ENCODE data around the gene TMEM208. TPM values are rescaled to one million over a fixed set of nuclear protein-coding genes. Genes with fewer than 3 reads are reported as not detected.

Gene TMEM208
- total RNA-seq, 1 donor from 2014 or later = 42.6 TPM

DNA sequence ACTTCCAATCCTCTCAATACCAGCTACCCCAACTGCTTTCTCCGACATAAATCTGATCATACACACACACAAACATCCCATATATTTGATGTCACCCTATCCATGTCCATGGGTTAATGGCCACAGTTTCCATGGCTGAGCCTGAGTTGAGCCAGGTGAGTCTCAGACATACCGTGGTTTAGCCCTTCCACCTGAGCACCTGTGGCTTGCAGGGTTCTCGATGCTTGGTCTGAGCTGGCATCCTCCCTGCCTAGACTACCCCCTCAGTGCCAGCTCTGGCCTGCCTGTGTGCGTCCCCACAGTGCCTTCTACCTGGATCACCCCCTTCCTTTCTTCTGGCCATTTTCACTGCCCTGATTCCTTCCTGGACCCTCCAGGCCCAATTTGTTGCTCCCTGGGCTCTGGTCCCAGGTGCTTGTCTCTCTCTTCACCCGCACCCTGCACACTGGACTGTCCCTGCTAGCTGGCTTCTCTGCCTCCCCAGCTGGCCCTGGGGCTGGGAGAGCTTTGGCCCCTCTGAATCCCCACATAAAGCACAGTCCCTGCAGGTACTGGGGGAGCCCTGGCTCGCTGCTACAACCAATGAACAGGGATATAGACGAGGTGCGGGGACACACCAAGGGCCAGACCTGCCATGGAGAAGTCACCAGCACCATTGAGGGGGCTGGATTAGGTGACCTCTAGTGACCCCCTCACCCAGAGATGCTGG, 20.6 kb upstream of the TMEM208 start:
- Mint-ChIP-seq H3K4me1 (ENCODE audit: low read depth, unreplicated experiment) (no peaks in the 10 kb centered on the region), H3K36me3 (ENCODE audit: unreplicated experiment) (no peaks in the 10 kb centered on the region), H3K9me3 (ENCODE audit: unreplicated experiment) (peaks cover 2% of the 10 kb centered on the region), H3K27me3 (ENCODE audit: unreplicated experiment) (peaks cover 6% of the 10 kb centered on the region), H3K27ac (ENCODE audit: unreplicated experiment) (no peak overlapping the region), H3K4me3 (ENCODE audit: unreplicated experiment) (no peak overlapping the region)
- DNase-seq = no peak
- TF ChIP-seq, protein P1, sequence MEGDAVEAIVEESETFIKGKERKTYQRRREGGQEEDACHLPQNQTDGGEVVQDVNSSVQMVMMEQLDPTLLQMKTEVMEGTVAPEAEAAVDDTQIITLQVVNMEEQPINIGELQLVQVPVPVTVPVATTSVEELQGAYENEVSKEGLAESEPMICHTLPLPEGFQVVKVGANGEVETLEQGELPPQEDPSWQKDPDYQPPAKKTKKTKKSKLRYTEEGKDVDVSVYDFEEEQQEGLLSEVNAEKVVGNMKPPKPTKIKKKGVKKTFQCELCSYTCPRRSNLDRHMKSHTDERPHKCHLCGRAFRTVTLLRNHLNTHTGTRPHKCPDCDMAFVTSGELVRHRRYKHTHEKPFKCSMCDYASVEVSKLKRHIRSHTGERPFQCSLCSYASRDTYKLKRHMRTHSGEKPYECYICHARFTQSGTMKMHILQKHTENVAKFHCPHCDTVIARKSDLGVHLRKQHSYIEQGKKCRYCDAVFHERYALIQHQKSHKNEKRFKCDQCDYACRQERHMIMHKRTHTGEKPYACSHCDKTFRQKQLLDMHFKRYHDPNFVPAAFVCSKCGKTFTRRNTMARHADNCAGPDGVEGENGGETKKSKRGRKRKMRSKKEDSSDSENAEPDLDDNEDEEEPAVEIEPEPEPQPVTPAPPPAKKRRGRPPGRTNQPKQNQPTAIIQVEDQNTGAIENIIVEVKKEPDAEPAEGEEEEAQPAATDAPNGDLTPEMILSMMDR (IDR thresholded peaks at IDR 0.05; ENCODE audit: partially characterized antibody, unreplicated experiment) = no peak

DNA sequence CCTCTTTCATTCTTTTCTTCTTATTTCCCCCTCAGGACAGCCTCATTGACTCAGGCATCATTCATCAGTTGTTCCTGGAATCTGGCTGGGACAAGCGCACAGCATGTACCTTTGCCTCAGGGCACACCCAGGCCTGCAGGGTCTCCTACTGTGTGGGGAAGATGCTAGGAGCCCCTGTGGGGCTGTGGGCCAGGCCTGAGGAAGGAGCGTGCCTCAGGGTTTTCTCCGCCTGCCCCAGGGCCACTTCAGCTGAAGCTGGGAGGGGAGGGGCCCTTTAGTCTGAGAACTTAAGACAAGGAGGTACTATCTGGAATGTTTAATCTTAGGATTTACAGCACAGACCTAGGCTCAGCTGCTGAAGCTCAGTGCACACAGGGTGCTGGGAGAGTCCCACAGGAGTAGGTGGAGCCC, 20.1 kb upstream of the TMEM208 start:
- DNase-seq = no peak
- H3K27me3 Mint-ChIP-seq (ENCODE audit: unreplicated experiment) = peaks cover 6% of the 10 kb centered on the region
- TF ChIP-seq, protein P1 (IDR thresholded peaks at IDR 0.05; ENCODE audit: partially characterized antibody, unreplicated experiment) = no peak
- no peaks in the 10 kb centered on the region for H3K4me1 Mint-ChIP-seq (ENCODE audit: low read depth, unreplicated experiment)
- H3K36me3 Mint-ChIP-seq (ENCODE audit: unreplicated experiment) = no peaks in the 10 kb centered on the region
- H3K9me3 Mint-ChIP-seq (ENCODE audit: unreplicated experiment) = peaks cover 2% of the 10 kb centered on the region
- H3K27ac Mint-ChIP-seq (ENCODE audit: unreplicated experiment) = no peak overlapping the region
- H3K4me3 Mint-ChIP-seq (ENCODE audit: unreplicated experiment) = no peak overlapping the region

DNA sequence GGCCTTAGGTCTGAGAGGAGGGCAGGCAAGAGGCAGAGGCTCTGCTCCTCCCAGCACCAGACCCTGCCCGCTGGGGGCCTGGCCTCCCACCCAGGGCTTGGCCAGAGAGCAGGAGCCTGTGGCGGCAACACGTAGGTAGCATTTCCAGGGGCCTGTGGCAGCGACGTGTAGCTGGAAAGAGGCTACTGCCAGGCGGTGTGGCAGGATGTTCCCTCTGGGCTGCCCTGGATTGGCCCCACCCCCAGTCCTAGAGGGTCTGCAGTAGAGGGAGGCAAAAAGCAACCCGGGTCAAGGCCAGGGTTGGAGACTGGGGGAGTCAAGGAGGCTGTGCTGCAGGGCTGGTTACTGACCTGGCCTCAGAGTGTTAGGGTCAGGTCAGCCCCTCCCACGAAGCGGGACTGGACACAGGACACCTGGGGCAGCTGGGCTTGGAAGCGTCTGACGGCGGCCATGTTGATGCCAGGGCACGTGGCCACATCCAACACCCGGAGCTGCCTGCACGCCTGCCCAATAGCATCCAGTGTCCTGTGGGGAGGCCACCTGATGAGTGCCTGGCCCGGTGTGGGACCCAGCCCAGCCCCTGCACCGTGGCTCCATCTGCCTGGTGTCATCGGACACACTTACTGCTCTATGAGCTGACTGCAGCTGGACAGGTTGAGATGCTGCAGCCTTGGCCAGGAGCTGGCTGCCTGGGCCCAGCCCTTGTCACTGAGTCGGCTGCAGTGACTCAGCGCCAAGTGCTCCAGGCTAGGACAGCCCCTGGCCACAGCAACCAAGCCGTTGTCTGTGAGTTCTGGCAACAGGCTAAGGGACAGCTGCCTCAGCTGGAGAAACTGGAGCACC, 19.5 kb upstream of the TMEM208 start:
- Mint-ChIP-seq H3K27ac (ENCODE audit: unreplicated experiment) (no peak overlapping the region), H3K9me3 (ENCODE audit: unreplicated experiment) (peaks cover 2% of the 10 kb centered on the region), H3K4me3 (ENCODE audit: unreplicated experiment) (no peak overlapping the region), H3K27me3 (ENCODE audit: unreplicated experiment) (peaks cover 6% of the 10 kb centered on the region), H3K36me3 (ENCODE audit: unreplicated experiment) (no peaks in the 10 kb centered on the region), H3K4me1 (ENCODE audit: low read depth, unreplicated experiment) (no peaks in the 10 kb centered on the region)
- TF ChIP-seq, protein P1 (IDR thresholded peaks at IDR 0.05; ENCODE audit: partially characterized antibody, unreplicated experiment) = no peak
- DNase-seq = no peak

DNA sequence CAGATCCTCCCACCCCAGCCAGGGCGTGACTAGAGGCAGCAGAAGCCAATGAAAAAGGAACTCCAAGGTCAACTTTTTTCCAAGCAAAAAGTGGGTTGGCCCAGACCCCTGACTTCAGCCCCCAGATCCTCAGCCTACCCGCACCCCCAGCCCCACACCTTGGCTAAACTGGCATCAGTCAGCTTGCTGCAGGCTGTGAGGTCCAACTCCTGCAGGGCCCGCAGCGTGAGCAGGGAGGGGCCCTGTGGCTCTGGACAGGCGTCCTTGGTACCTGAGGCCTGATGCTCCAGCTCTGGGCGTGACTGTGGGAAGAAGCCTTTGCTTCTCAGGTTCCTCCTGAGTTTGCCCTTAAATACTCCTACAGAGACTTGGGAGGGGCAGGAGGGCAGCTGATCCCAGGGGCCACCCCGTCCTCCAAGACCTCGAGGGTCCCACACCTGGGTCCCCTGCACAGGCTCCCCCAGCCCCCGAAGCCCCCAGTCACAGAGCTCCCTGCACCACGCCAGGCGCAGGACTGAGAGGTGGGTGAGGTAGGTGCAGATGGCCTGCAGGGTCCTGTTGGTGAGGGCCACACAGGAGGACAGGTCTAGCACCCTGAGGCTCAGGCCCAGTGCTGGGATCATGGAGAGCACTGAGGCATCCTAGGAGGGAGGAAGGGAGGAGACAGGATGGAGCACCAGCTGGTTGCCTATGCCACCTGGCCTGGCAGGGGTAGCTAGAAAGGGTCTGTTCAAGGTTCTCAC, 18.6 kb upstream of the TMEM208 start:
- no peak overlapping the region for H3K4me3 Mint-ChIP-seq (ENCODE audit: unreplicated experiment)
- H3K27ac Mint-ChIP-seq (ENCODE audit: unreplicated experiment) = no peak overlapping the region
- DNase-seq = no peak
- H3K36me3 Mint-ChIP-seq (ENCODE audit: unreplicated experiment) = no peaks in the 10 kb centered on the region
- TF ChIP-seq, protein P1 (IDR thresholded peaks at IDR 0.05; ENCODE audit: partially characterized antibody, unreplicated experiment) = no peak
- H3K27me3 Mint-ChIP-seq (ENCODE audit: unreplicated experiment) = peaks cover 6% of the 10 kb centered on the region
- no peaks in the 10 kb centered on the region for H3K4me1 Mint-ChIP-seq (ENCODE audit: low read depth, unreplicated experiment)
- peaks cover 2% of the 10 kb centered on the region for H3K9me3 Mint-ChIP-seq (ENCODE audit: unreplicated experiment)

Data from glutamatergic neuron (in vitro differentiated cells).